ENCODE data around the gene SLC24A3.

Gene SLC24A3

DNA sequence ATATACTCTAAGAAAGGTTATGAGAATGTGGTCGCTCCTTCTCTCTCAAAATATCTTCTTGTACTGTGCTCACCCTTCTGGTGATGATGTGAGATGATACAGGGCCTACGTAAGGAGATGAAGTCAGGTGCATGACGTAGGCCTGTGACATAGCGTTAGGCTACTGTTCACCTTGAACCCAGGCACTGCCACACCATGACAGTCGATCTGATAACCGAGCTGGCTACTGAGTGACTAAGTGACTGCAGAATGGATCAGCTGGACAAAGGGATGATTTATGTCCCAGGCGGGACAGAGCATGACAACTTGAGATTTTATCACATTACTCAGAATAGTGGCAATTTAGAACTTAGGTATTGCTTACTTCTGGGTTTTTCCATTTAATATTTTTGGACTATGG is 11.2 kb downstream of the SLC24A3 start:
- Histone ChIP-seq H3K23ac (ENCODE audit: low read depth, low read length, poor library complexity) (no peak overlapping the region), H3K9ac (ENCODE audit: low read depth, low read length, poor library complexity) (no peak overlapping the region), H4K8ac (ENCODE audit: low read depth, low read length) (no peak overlapping the region), H4K91ac (ENCODE audit: low read depth, low read length, poor library complexity) (no peak overlapping the region), H3K4me2 (ENCODE audit: insufficient read depth, low read length, poor library complexity, severe bottlenecking) (no peak overlapping the region), H3K4me3 (ENCODE audit: low read length in 2 of 2) (peak overlapping the region in 1 of 2 donors; percentile 55), H3K4ac (ENCODE audit: low read length) (no peak overlapping the region), H3K14ac (ENCODE audit: low read length) (no peak overlapping the region), H2AFZ (ENCODE audit: low read length) (no peak overlapping the region), H3K4me1 (ENCODE audit: control insufficient read depth in 2 of 2, insufficient read depth in 1 of 2, low read depth in 1 of 2, low read length in 2 of 2) (no peaks in the 10 kb centered on the region), H3K27me3 (ENCODE audit: control insufficient read depth in 3 of 3, insufficient read depth in 3 of 3, low read depth in 1 of 3, low read length in 3 of 3) (no peaks in the 10 kb centered on the region), H2AK5ac (ENCODE audit: low read depth, low read length) (no peak overlapping the region), H3K79me1 (ENCODE audit: low read depth, low read length) (no peaks in the 10 kb centered on the region), H3K27ac (replicated peaks; ENCODE audit: low read length) (no peak overlapping the region), H2BK12ac (ENCODE audit: low read length) (no peak overlapping the region), H2BK5ac (ENCODE audit: low read length) (no peak overlapping the region), H2BK120ac (ENCODE audit: low read depth, low read length) (no peak overlapping the region), H3K36me3 (replicated peaks in 1 of 2; ENCODE audit: control insufficient read depth in 2 of 2, insufficient read depth in 2 of 2, low read length in 2 of 2) (no peaks in the 10 kb centered on the region), H2BK15ac (ENCODE audit: low read length) (no peak overlapping the region), H3K18ac (ENCODE audit: low read length) (no peak overlapping the region), H3K9me3 (replicated peaks in 1 of 2; ENCODE audit: control insufficient read depth in 2 of 2, insufficient read depth in 1 of 2, low read depth in 1 of 2, low read length in 2 of 2) (no peaks in the 10 kb centered on the region)
- WGBS, 2 donors (ENCODE audit: extremely low coverage in 2 of 2, insufficient read length in 2 of 2, insufficient replicate concordance in 1 of 2), result no CpG with 5 or more reads among the region's 7 CpGs
- no peak for DNase-seq (ENCODE audit: low spot score)

DNA sequence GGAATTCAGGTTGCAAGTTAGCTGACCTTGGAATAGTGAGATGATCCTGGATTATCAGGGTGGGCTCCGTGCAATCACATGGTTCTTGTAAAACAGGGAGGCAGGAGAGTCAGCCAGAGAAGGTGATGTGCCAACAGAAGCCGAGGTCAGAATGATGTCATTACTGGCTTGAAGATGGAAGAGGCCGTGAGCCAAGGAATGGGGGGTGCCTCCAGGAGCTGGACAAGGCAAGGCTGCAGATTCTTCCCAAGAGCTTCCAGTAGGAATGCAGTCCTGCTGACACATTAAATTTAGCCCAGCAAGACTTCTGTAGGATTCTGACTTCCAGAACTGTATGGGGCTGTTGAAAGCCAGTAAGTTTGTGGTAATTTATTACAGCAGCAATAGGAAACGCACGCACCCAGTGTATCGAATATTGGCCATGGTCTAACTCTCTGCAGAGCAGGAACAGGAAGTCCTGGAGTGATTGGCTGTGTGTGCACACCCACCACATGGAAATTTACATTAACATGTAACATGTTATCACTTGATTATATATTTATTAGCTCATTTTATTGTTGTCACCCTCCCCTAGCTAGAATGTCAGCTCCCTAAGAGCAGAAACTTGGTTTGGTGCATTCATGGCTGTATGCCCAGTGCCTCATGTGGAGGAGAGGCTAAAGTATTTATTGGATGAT is 19.1 kb downstream of the SLC24A3 start:
- Histone ChIP-seq H4K91ac (ENCODE audit: low read depth, low read length, poor library complexity) (peak overlapping the region; percentile 64), H3K9me3 (replicated peaks in 1 of 2; ENCODE audit: control insufficient read depth in 2 of 2, insufficient read depth in 1 of 2, low read depth in 1 of 2, low read length in 2 of 2) (no peaks in the 10 kb centered on the region), H3K18ac (ENCODE audit: low read length) (no peak overlapping the region), H2BK5ac (ENCODE audit: low read length) (no peak overlapping the region), H3K4me3 (ENCODE audit: low read length in 2 of 2) (no peak overlapping the region), H3K14ac (ENCODE audit: low read length) (no peak overlapping the region), H4K8ac (ENCODE audit: low read depth, low read length) (no peak overlapping the region), H3K36me3 (replicated peaks in 1 of 2; ENCODE audit: control insufficient read depth in 2 of 2, insufficient read depth in 2 of 2, low read length in 2 of 2) (no peaks in the 10 kb centered on the region), H2BK12ac (ENCODE audit: low read length) (no peak overlapping the region), H3K23ac (ENCODE audit: low read depth, low read length, poor library complexity) (no peak overlapping the region), H3K27me3 (ENCODE audit: control insufficient read depth in 3 of 3, insufficient read depth in 3 of 3, low read depth in 1 of 3, low read length in 3 of 3) (no peaks in the 10 kb centered on the region), H3K9ac (ENCODE audit: low read depth, low read length, poor library complexity) (no peak overlapping the region), H2AFZ (ENCODE audit: low read length) (no peak overlapping the region), H3K4me1 (ENCODE audit: control insufficient read depth in 2 of 2, insufficient read depth in 1 of 2, low read depth in 1 of 2, low read length in 2 of 2) (no peaks in the 10 kb centered on the region), H2BK15ac (ENCODE audit: low read length) (no peak overlapping the region), H3K27ac (replicated peaks; ENCODE audit: low read length) (no peak overlapping the region), H2BK120ac (ENCODE audit: low read depth, low read length) (no peak overlapping the region), H3K79me1 (ENCODE audit: low read depth, low read length) (no peaks in the 10 kb centered on the region), H3K4me2 (ENCODE audit: insufficient read depth, low read length, poor library complexity, severe bottlenecking) (no peak overlapping the region), H2AK5ac (ENCODE audit: low read depth, low read length) (no peak overlapping the region), H3K4ac (ENCODE audit: low read length) (no peak overlapping the region)
- no CpG with 5 or more reads among the region's 6 CpGs for WGBS, 2 donors (ENCODE audit: extremely low coverage in 2 of 2, insufficient read length in 2 of 2, insufficient replicate concordance in 1 of 2)
- DNase-seq (ENCODE audit: low spot score), result no peak

DNA sequence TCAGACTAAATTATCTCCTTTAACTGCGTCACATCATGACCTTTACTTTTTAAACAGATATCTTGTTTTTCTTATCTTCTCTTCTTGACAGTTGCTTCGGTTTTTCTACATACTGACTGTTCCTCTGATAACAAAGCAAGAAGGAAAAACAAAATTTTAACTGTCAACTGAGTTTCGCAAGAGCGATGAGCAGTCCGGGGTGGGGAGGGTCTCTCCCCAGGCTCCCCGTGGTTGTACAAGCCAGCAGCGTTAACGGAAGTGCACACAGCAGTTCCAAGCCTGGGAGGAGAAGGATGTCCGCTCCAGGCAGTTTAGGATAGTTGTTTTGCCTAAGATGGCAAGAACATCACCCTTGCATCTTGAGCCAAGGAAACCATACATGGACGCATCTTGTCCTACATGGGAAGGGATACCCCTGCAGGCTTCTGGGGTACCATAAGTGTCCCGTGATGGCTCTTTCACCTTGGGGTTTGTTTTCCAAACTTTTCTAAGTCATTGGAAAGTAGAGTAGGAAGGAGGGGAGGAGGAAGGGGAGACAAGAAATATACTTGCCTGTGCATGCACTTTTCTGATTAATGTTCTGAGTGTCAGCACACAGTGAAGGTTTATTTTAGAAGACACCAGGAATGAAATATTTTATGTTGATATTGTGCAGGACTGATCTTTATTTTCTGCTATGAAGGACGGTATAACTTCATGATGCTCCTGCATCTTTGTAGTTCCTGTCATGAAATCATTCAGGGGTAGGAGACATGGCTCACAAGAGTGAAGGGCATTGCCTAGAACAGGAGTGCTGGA is 20.8 kb downstream of the SLC24A3 start:
- H3K23ac ChIP-seq (ENCODE audit: low read depth, low read length, poor library complexity), result no peak overlapping the region
- no peak overlapping the region for H2BK120ac ChIP-seq (ENCODE audit: low read depth, low read length)
- H3K4me2 ChIP-seq (ENCODE audit: insufficient read depth, low read length, poor library complexity, severe bottlenecking), result no peak overlapping the region
- no peak overlapping the region for H2BK5ac ChIP-seq (ENCODE audit: low read length)
- no peaks in the 10 kb centered on the region for H3K36me3 ChIP-seq (replicated peaks in 1 of 2; ENCODE audit: control insufficient read depth in 2 of 2, insufficient read depth in 2 of 2, low read length in 2 of 2)
- H3K27ac ChIP-seq (replicated peaks; ENCODE audit: low read length), result no peak overlapping the region
- H3K79me1 ChIP-seq (ENCODE audit: low read depth, low read length), result no peaks in the 10 kb centered on the region
- no peak overlapping the region for H3K18ac ChIP-seq (ENCODE audit: low read length)
- WGBS, 2 donors (ENCODE audit: extremely low coverage in 2 of 2, insufficient read length in 2 of 2, insufficient replicate concordance in 1 of 2), result no CpG with 5 or more reads among the region's 12 CpGs
- no peak overlapping the region for H2BK15ac ChIP-seq (ENCODE audit: low read length)
- no peaks in the 10 kb centered on the region for H3K4me1 ChIP-seq (ENCODE audit: control insufficient read depth in 2 of 2, insufficient read depth in 1 of 2, low read depth in 1 of 2, low read length in 2 of 2)
- H3K14ac ChIP-seq (ENCODE audit: low read length), result no peak overlapping the region
- no peak overlapping the region for H2AFZ ChIP-seq (ENCODE audit: low read length)
- H2BK12ac ChIP-seq (ENCODE audit: low read length), result no peak overlapping the region
- no peak overlapping the region for H4K8ac ChIP-seq (ENCODE audit: low read depth, low read length)
- H3K4ac ChIP-seq (ENCODE audit: low read length), result no peak overlapping the region
- H3K4me3 ChIP-seq (ENCODE audit: low read length in 2 of 2), result no peak overlapping the region
- no peak overlapping the region for H2AK5ac ChIP-seq (ENCODE audit: low read depth, low read length)
- DNase-seq (ENCODE audit: low spot score), result no peak
- no peaks in the 10 kb centered on the region for H3K9me3 ChIP-seq (replicated peaks in 1 of 2; ENCODE audit: control insufficient read depth in 2 of 2, insufficient read depth in 1 of 2, low read depth in 1 of 2, low read length in 2 of 2)
- H4K91ac ChIP-seq (ENCODE audit: low read depth, low read length, poor library complexity), result no peak overlapping the region
- H3K9ac ChIP-seq (ENCODE audit: low read depth, low read length, poor library complexity), result no peak overlapping the region
- H3K27me3 ChIP-seq (ENCODE audit: control insufficient read depth in 3 of 3, insufficient read depth in 3 of 3, low read depth in 1 of 3, low read length in 3 of 3), result no peaks in the 10 kb centered on the region

DNA sequence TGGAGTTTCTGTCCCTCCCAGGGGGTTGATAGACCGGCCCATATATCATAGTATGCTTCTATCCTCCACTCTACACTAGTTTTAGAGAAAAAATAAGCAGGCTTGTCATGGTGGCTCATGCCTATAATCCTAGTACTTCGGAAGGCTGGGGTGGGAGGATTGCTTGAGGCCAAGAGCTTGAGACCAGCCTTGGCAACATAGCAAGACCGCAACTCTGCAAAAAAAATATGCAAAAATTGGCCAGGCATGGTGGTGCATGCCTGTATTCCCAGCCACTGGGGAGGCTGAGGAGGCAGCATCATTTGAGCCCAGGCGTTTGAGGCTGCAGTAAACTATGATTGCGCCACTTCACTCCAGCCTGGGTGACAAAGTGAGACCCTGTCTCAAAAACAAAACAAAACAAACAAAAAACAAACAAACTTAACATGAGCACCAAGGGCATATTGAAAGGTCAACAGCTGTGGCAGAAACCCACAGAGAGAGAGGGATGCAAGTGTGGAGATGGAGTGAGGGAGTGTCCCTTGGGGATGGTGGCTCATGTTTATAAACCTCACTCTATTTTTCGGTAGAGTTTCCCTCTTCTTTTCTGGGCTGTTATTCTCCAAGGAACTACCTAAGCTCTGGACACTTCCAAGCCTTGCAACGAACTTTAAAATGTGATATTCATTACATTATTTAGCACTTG is 24.1 kb downstream of the SLC24A3 start:
- no peaks in the 10 kb centered on the region for H3K9me3 ChIP-seq (replicated peaks in 1 of 2; ENCODE audit: control insufficient read depth in 2 of 2, insufficient read depth in 1 of 2, low read depth in 1 of 2, low read length in 2 of 2)
- H3K27me3 ChIP-seq (ENCODE audit: control insufficient read depth in 3 of 3, insufficient read depth in 3 of 3, low read depth in 1 of 3, low read length in 3 of 3), result no peaks in the 10 kb centered on the region
- H4K91ac ChIP-seq (ENCODE audit: low read depth, low read length, poor library complexity), result no peak overlapping the region
- no peak overlapping the region for H3K9ac ChIP-seq (ENCODE audit: low read depth, low read length, poor library complexity)
- H3K4me1 ChIP-seq (ENCODE audit: control insufficient read depth in 2 of 2, insufficient read depth in 1 of 2, low read depth in 1 of 2, low read length in 2 of 2), result no peaks in the 10 kb centered on the region
- H2BK120ac ChIP-seq (ENCODE audit: low read depth, low read length), result no peak overlapping the region
- no peaks in the 10 kb centered on the region for H3K79me1 ChIP-seq (ENCODE audit: low read depth, low read length)
- H3K14ac ChIP-seq (ENCODE audit: low read length), result no peak overlapping the region
- H2BK15ac ChIP-seq (ENCODE audit: low read length), result no peak overlapping the region
- H4K8ac ChIP-seq (ENCODE audit: low read depth, low read length), result no peak overlapping the region
- H2AK5ac ChIP-seq (ENCODE audit: low read depth, low read length), result no peak overlapping the region
- no peak overlapping the region for H3K18ac ChIP-seq (ENCODE audit: low read length)
- no peak overlapping the region for H2BK5ac ChIP-seq (ENCODE audit: low read length)
- no peaks in the 10 kb centered on the region for H3K36me3 ChIP-seq (replicated peaks in 1 of 2; ENCODE audit: control insufficient read depth in 2 of 2, insufficient read depth in 2 of 2, low read length in 2 of 2)
- WGBS, 2 donors (ENCODE audit: extremely low coverage in 2 of 2, insufficient read length in 2 of 2, insufficient replicate concordance in 1 of 2), result no CpG with 5 or more reads among the region's 7 CpGs
- no peak overlapping the region for H3K4me3 ChIP-seq (ENCODE audit: low read length in 2 of 2)
- no peak overlapping the region for H3K4me2 ChIP-seq (ENCODE audit: insufficient read depth, low read length, poor library complexity, severe bottlenecking)
- H2AFZ ChIP-seq (ENCODE audit: low read length), result no peak overlapping the region
- no peak overlapping the region for H2BK12ac ChIP-seq (ENCODE audit: low read length)
- H3K23ac ChIP-seq (ENCODE audit: low read depth, low read length, poor library complexity), result no peak overlapping the region
- no peak overlapping the region for H3K27ac ChIP-seq (replicated peaks; ENCODE audit: low read length)
- DNase-seq (ENCODE audit: low spot score), result no peak
- no peak overlapping the region for H3K4ac ChIP-seq (ENCODE audit: low read length)
